ENCODE data around the gene CBLB.
"Not testable (repeated sequence)": the region's sequence is repeated elsewhere in the genome, so short reads cannot be mapped to it uniquely, and the experiment has no call there.

Gene CBLB

GRCh38 chr3:105747696-105748095 lies 121.1 kb downstream of the CBLB start:
- peak in 1 of 14 donors; percentile 17 for DNase-seq

GRCh38 chr3:105747060-105747541 lies 121.7 kb downstream of the CBLB start:
- peak in 1 of 14 donors; percentile 21 for DNase-seq

- DNase-seq, result peak in 1 of 14 donors; percentile 19
Measured at GRCh38 chr3:105746231-105746996, 122.4 kb downstream of the CBLB start.

- DNase-seq, result peak in 1 of 14 donors; percentile 56
Measured at GRCh38 chr3:105745046-105745445, 123.8 kb downstream of the CBLB start.

- DNase-seq, result no peak
Measured at GRCh38 chr3:105744202-105744601, 124.6 kb downstream of the CBLB start.

- no peak for DNase-seq
Measured at GRCh38 chr3:105733356-105733755, 135.5 kb downstream of the CBLB start.

- DNase-seq, result no peak
Measured at GRCh38 chr3:105731686-105732085, 137.1 kb downstream of the CBLB start.

- no peak for DNase-seq
Measured at GRCh38 chr3:105730801-105731354, 137.9 kb downstream of the CBLB start.

GRCh38 chr3:105729667-105730066 lies 139.1 kb downstream of the CBLB start:
- no peak for DNase-seq

GRCh38 chr3:105728771-105729312 lies 140.0 kb downstream of the CBLB start:
- DNase-seq, result no peak

- DNase-seq, result not testable (repeated sequence)
Measured at GRCh38 chr3:105727036-105727435, 141.8 kb downstream of the CBLB start.

- no peak for DNase-seq
Measured at GRCh38 chr3:105722943-105723556, 145.8 kb downstream of the CBLB start.

- no peak for DNase-seq
Measured at GRCh38 chr3:105719791-105720190, 149.0 kb downstream of the CBLB start.

GRCh38 chr3:105715372-105715771 lies 153.4 kb downstream of the CBLB start:
- no peak for DNase-seq

- DNase-seq, result no peak
Measured at GRCh38 chr3:105714453-105714852, 154.4 kb downstream of the CBLB start.

- no peak for DNase-seq
Measured at GRCh38 chr3:105708980-105709379, 159.8 kb downstream of the CBLB start.

GRCh38 chr3:105707009-105707408 lies 161.8 kb downstream of the CBLB start:
- DNase-seq, result no peak

- DNase-seq, result no peak
Measured at GRCh38 chr3:105704726-105705410, 163.9 kb downstream of the CBLB start.

GRCh38 chr3:105700575-105700974 lies 168.2 kb downstream of the CBLB start:
- DNase-seq, result no peak

GRCh38 chr3:105691633-105692032 lies 177.2 kb downstream of the CBLB start:
- peak in 1 of 14 donors; percentile 9 for DNase-seq

GRCh38 chr3:105691053-105691452 lies 177.8 kb downstream of the CBLB start:
- no peak for DNase-seq

- DNase-seq, result peak in 1 of 14 donors; percentile 23
Measured at GRCh38 chr3:105688821-105689220, 180.0 kb downstream of the CBLB start.

Data from C1 segment of cervical spinal cord (tissue), 14 donors.